Measurements from ENCODE around the gene ATP5F1C.
"Not testable (repeated sequence)": the region's sequence is repeated elsewhere in the genome, so short reads cannot be mapped to it uniquely, and the experiment has no call there.

The ATP5F1C gene

DNA sequence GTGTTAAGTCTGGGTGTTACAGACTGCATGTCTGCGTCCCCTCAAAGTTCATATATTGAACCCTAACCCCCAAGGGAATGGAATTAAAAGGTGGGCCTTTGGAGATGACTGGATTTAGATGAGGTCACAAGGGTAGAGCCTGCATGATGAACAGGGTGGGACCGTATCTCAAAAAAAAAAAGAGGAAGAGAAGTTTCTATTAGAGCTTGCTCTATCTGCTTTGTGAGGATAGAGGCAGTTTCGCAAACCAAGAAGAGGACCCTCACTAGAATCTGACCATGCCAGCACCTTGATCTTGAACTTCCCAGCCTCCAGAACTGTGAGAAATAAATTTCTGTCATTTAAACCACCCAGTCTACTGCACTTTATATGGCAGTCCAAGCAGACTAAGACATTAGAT is 1.5 kb upstream of the ATP5F1C start:
- no peaks in the 10 kb centered on the region for H3K9me3 Mint-ChIP-seq
- no peak overlapping the region for H3K4me3 Mint-ChIP-seq
- H3K27ac Mint-ChIP-seq = no peak overlapping the region
- peaks cover 3% of the 10 kb centered on the region for H3K36me3 Mint-ChIP-seq
- H3K27me3 Mint-ChIP-seq = no peaks in the 10 kb centered on the region
- H3K4me1 Mint-ChIP-seq = peaks cover 57% of the 10 kb centered on the region

- H3K36me3 Mint-ChIP-seq = peaks cover 6% of the 10 kb centered on the region
- H3K27me3 Mint-ChIP-seq = no peaks in the 10 kb centered on the region
- H3K4me1 Mint-ChIP-seq = peaks cover 65% of the 10 kb centered on the region
- H3K9me3 Mint-ChIP-seq = no peaks in the 10 kb centered on the region
- no peak overlapping the region for H3K4me3 Mint-ChIP-seq
- no peak overlapping the region for H3K27ac Mint-ChIP-seq
Observed at GRCh38 chr10:7787150-7787856, 674 bp upstream of the ATP5F1C start.

GRCh38 chr10:7788639-7789286 is 786 bp downstream of the ATP5F1C start:
- H3K4me1 Mint-ChIP-seq = peaks cover 72% of the 10 kb centered on the region
- H3K27me3 Mint-ChIP-seq = no peaks in the 10 kb centered on the region
- H3K27ac Mint-ChIP-seq = peak overlapping the region; percentile 64
- no peak overlapping the region for H3K4me3 Mint-ChIP-seq
- H3K9me3 Mint-ChIP-seq = no peaks in the 10 kb centered on the region
- H3K36me3 Mint-ChIP-seq = peaks cover 9% of the 10 kb centered on the region

- Mint-ChIP-seq H3K36me3 (peaks cover 9% of the 10 kb centered on the region), H3K27ac (no peak overlapping the region), H3K9me3 (no peaks in the 10 kb centered on the region), H3K4me3 (no peak overlapping the region), H3K27me3 (no peaks in the 10 kb centered on the region), H3K4me1 (peaks cover 73% of the 10 kb centered on the region)
Observed at GRCh38 chr10:7789390-7789789, 1.4 kb downstream of the ATP5F1C start.

DNA sequence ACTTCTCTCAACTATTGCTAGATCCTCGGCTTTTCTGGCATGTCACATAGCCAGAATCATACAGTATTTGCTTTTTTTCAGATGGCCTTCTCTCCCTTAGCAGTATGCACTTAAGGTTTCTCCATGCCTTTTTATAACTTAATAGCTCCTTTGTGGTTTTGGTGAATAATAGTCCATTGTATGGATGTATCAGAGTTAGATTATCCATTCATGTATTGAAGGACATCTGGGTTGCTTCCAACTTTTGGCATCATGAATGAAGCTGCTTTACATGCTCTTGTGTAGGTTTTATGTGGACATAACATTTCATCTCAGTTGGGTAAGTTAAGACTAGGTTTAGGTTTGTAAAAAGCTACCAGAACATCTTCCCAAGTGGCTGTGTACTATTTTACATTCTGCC is 4.6 kb downstream of the ATP5F1C start:
- no peaks in the 10 kb centered on the region for H3K27me3 Mint-ChIP-seq
- H3K4me3 Mint-ChIP-seq = peak overlapping the region; percentile 55
- no peaks in the 10 kb centered on the region for H3K9me3 Mint-ChIP-seq
- H3K36me3 Mint-ChIP-seq = peaks cover 15% of the 10 kb centered on the region
- H3K4me1 Mint-ChIP-seq = peaks cover 84% of the 10 kb centered on the region
- H3K27ac Mint-ChIP-seq = peak overlapping the region; percentile 33

DNA sequence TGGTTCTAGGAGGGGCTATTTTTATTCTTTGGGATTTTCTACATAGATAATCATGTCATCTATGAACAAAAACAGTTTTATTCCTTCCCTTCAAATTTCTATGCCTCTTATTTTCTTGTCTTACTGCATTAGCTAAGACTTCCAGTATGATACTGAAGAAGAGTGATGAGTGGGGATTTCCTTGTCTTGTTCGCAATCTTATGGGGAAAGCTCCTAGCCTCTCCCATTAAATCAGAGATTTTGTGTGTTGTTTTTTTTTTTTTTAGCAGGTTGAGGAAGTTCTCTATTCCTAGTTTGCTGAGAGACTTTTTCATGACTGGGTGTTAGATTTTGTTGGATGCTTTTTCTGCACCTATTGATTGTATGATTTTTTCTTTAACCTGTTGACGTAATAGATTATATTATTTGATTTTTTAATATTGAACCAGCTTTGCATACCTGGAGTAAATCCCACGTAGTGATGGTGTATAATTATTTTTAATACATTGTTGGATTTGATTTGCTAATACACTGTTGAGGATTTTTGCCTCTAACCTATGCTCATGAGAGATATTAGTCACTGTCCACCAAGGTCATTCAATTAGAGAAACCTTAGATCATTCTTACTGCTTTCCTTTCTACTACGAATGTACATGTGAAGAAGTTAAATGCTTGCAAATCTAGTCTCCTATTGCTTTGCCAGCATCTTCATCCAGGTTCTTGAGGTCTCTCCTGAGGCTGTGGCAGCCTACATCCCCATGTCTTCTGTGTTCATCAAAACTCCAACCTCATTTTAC is 6.5 kb downstream of the ATP5F1C start:
- Mint-ChIP-seq H3K27me3 (no peaks in the 10 kb centered on the region), H3K27ac (no peak overlapping the region), H3K36me3 (peaks cover 15% of the 10 kb centered on the region), H3K9me3 (no peaks in the 10 kb centered on the region), H3K4me1 (peaks cover 76% of the 10 kb centered on the region), H3K4me3 (no peak overlapping the region)

GRCh38 chr10:7795605-7796004 is 7.6 kb downstream of the ATP5F1C start:
- Mint-ChIP-seq H3K9me3 (no peaks in the 10 kb centered on the region), H3K4me3 (no peak overlapping the region), H3K4me1 (peaks cover 65% of the 10 kb centered on the region), H3K36me3 (peaks cover 16% of the 10 kb centered on the region), H3K27me3 (no peaks in the 10 kb centered on the region), H3K27ac (peak overlapping the region; percentile 76)

- no peak overlapping the region for H3K4me3 Mint-ChIP-seq
- no peak overlapping the region for H3K27ac Mint-ChIP-seq
- H3K36me3 Mint-ChIP-seq = peaks cover 12% of the 10 kb centered on the region
- no peaks in the 10 kb centered on the region for H3K27me3 Mint-ChIP-seq
- no peaks in the 10 kb centered on the region for H3K9me3 Mint-ChIP-seq
- peaks cover 45% of the 10 kb centered on the region for H3K4me1 Mint-ChIP-seq
Observed at GRCh38 chr10:7797582-7797981, 9.6 kb downstream of the ATP5F1C start.

- Mint-ChIP-seq H3K4me3 (no peak overlapping the region), H3K27me3 (no peaks in the 10 kb centered on the region), H3K4me1 (no peaks in the 10 kb centered on the region), H3K36me3 (peaks cover 11% of the 10 kb centered on the region), H3K27ac (no peak overlapping the region), H3K9me3 (no peaks in the 10 kb centered on the region)
Observed at GRCh38 chr10:7802606-7803005, 14.6 kb downstream of the ATP5F1C start.

GRCh38 chr10:7804216-7804615 is 16.2 kb downstream of the ATP5F1C start:
- no peak overlapping the region for H3K4me3 Mint-ChIP-seq
- H3K9me3 Mint-ChIP-seq = no peaks in the 10 kb centered on the region
- H3K36me3 Mint-ChIP-seq = peaks cover 11% of the 10 kb centered on the region
- peak overlapping the region; percentile 4 for H3K27ac Mint-ChIP-seq
- no peaks in the 10 kb centered on the region for H3K4me1 Mint-ChIP-seq
- no peaks in the 10 kb centered on the region for H3K27me3 Mint-ChIP-seq

DNA sequence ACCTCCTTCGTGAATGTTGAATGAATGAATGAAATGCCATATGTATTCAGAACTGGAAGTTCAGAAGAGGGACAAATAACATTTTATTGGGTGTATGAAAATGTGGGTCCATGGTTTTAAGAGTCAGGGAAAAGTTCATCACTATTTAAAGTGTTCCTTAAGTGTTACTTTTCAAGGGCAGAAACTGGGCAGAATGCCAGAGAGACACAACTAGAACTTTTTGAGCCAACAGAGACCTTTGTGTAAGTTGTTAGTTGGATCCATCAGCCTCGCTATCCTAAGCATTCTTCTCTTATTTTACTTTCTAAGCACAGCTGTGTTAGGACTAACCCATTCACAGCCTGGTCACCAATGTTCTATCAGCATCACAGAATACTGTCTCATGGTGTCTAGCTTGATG is 16.8 kb downstream of the ATP5F1C start:
- no peaks in the 10 kb centered on the region for H3K27me3 Mint-ChIP-seq
- no peak overlapping the region for H3K4me3 Mint-ChIP-seq
- no peaks in the 10 kb centered on the region for H3K4me1 Mint-ChIP-seq
- no peaks in the 10 kb centered on the region for H3K9me3 Mint-ChIP-seq
- no peak overlapping the region for H3K27ac Mint-ChIP-seq
- H3K36me3 Mint-ChIP-seq = peaks cover 11% of the 10 kb centered on the region

- no peak overlapping the region for H3K27ac Mint-ChIP-seq
- H3K36me3 Mint-ChIP-seq = peaks cover 4% of the 10 kb centered on the region
- no peak overlapping the region for H3K4me3 Mint-ChIP-seq
Observed at GRCh38 chr10:7808686-7809267, 20.8 kb downstream of the ATP5F1C start.

DNA sequence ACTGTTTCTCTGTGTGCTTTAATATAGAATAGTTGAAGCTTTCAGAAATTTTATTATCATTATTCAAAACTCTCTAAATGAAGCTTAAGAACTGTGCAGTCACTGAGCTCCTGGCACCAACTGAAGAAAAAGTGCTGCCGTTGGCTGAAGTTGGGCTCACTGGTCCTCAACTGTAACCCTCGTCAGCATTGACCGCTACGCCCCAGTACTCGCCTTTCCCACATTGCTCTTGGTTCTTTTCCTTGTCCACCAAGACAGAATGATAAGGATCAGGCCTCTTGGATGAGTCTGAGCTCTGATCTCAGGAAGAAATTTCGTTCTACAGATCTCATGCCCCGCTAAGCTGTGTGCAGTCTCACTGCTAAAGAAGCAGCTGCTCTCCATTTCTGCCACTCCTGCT is 22.5 kb downstream of the ATP5F1C start:
- H3K9me3 Mint-ChIP-seq = no peaks in the 10 kb centered on the region
- H3K27me3 Mint-ChIP-seq = no peaks in the 10 kb centered on the region
- H3K4me1 Mint-ChIP-seq = no peaks in the 10 kb centered on the region
- H3K27ac Mint-ChIP-seq = peak overlapping the region; percentile 11
- no peak overlapping the region for H3K4me3 Mint-ChIP-seq
- peaks cover 1% of the 10 kb centered on the region for H3K36me3 Mint-ChIP-seq

More at GRCh38 chr10:7808686-7809267, 20.8 kb downstream of the ATP5F1C start:
- Mint-ChIP-seq H3K27me3 (no peaks in the 10 kb centered on the region), H3K9me3 (no peaks in the 10 kb centered on the region), H3K4me1 (no peaks in the 10 kb centered on the region)

- no peaks in the 10 kb centered on the region for H3K4me1 Mint-ChIP-seq
- no peak overlapping the region for H3K4me3 Mint-ChIP-seq
Observed at GRCh38 chr10:7811000-7811399, 23.0 kb downstream of the ATP5F1C start.

DNA sequence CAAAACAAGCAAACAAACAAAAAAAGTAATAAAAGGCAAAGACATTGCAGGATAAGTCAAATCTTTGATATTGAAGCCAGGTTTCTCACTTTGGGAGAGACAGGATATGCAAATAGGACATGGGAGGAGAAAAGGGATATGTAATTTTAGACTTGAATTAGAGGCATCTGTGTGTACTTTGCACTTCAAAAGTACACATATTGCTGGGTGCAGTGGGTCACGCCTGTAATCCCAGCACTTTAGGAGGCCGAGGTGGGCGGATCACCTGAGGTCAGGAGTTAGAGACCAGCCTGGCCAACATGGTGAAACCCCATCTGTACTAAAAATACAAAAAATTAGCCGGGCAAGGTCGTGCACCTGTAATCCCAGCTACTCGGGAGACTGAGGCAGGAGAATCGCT is 23.8 kb downstream of the ATP5F1C start:
- H3K27me3 Mint-ChIP-seq, H3K9me3 Mint-ChIP-seq, H3K4me1 Mint-ChIP-seq, H3K4me3 Mint-ChIP-seq, H3K36me3 Mint-ChIP-seq: not testable (repeated sequence)
- peak overlapping the region; percentile 51 for H3K27ac Mint-ChIP-seq

More at GRCh38 chr10:7811000-7811399, 23.0 kb downstream of the ATP5F1C start:
- H3K9me3 Mint-ChIP-seq = no peaks in the 10 kb centered on the region
- no peaks in the 10 kb centered on the region for H3K27me3 Mint-ChIP-seq
- peaks cover 1% of the 10 kb centered on the region for H3K36me3 Mint-ChIP-seq
- no peak overlapping the region for H3K27ac Mint-ChIP-seq

GRCh38 chr10:7813481-7813880 is 25.5 kb downstream of the ATP5F1C start:
- no peak overlapping the region for H3K4me3 Mint-ChIP-seq
- no peaks in the 10 kb centered on the region for H3K9me3 Mint-ChIP-seq
- H3K36me3 Mint-ChIP-seq = no peaks in the 10 kb centered on the region
- H3K27ac Mint-ChIP-seq = no peak overlapping the region
- H3K27me3 Mint-ChIP-seq = no peaks in the 10 kb centered on the region
- H3K4me1 Mint-ChIP-seq = peaks cover 6% of the 10 kb centered on the region

Measured in activated naive CD4-positive, alpha-beta T cell treated with anti-CD3 and anti-CD28 coated beads, Interleukin-2, amount 50 U/mL, for 24 hours (primary cell).